ENCODE data around the gene CCDC88C.

The CCDC88C gene

DNA sequence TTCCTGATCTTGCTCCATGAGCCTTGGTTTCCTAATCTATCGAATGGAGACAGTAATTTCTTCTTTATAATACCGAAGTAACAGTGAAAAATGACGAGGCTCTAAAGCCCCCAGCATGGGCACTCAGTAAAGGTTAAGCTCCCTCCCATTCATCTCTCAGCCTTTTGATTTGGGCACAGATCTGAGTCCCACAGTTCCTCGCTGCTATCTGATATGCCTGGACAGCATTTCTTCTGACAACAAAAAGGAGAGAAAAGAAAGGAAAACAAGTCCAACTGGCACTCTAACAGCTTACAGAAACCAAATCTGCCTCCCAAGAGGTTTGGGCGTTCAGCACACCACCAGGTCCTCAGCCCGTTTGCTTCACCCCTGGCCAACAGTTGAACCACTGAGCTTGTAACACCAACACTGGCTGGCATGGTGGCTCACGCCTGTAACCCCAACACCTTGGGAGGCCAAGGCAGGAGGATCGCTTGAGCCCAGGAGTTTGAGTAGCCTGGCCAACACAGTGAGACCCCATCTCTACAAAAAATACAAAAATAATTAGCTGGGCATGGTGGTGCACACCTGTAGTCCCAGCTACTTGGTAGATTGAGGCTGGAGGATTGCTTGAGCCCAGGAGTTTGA is 19.5 kb downstream of the CCDC88C start:
- no peak for DNase-seq (ENCODE audit: low read depth in 2 of 2)

DNA sequence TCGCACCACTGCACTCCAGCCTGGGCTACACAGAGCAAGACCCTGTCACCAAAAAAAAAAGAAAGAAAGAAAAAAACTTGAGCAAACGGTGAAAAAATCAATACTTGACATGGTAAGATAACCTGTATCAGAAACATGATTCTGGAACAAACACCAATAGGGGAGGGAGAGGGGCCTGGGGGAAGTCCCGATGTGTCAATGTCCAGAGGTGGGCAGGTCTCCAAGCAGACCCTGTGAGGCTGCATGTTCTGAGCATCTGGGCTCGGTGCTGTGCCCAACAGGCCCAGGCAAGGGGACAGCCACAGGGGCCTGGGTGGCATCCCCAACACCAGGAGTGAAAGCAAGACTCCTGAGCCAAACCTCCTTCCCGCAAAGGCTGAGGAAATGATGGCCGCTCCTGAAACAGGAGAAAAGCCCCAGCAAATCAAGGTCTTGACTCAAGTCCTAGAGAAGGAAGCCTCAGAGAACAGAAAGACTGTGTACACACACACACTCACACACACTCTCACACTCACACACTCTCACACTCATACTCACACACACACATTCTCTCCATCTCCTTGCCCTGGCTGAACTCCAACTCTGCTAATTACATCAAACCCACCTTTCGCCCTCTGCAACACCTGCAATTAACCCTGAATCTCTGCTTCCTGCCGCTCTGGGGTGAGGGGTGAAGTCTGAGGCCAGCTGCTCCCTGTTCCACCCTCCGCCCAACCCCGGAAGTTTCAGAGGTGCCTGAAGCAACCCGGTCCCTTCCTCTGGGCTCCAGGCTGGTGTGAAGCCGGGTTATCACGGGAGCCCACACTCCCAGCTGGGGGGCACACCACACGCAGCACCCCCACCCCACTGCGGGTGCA is 20.4 kb downstream of the CCDC88C start:
- peak; percentile 38 to 63 for DNase-seq (ENCODE audit: low read depth in 2 of 2)

DNA sequence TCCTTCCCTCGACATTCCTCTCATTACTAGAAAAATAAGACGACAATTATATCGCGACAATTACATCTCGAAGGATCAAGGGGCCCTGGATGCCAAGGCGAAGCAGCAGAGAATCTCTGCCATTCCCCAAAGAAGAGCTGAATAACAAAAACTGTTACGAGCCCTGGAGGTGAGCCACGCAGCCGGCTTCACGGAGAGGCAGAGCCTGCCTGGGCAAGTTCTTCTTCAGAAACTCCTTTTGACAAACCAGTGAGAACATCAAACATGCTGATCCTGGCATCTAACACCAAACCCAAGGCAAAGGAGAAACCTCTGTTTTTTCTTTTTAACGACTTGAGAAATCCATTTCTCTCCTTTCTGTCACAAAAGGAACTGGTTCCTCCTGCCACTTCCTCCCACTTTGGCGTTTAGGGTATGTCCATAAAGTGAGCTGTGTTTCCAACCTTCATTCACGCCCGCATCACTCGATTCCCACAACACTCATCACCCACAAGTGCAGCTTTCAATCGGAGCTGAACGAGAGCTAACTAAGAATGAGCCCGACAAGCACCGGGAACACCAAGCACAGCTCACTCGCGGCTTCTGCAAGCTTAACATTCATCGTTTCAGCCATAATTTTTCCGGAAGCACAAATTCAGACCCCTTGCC is 21.5 kb downstream of the CCDC88C start:
- DNase-seq (ENCODE audit: low read depth in 2 of 2) = no peak

DNA sequence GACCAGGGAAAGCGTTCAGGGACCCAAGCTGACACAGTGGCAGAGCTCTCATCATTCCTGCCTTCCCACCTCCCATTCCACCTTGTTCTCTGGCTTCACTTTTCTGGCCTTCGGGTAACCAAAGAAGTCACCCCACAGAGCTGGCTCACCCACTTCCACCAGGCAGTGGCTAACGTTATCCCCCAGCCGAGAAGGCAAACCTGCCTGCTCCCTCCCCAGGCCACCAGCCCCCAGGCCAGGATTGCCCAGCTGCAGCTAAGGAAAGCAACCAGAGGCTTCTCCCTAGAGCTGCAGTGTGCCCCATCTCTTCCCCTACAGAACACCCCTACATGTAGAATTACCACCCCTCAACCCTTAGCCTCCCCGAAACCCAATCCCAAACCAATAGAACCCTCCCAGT is 22.2 kb downstream of the CCDC88C start:
- DNase-seq (ENCODE audit: low read depth in 2 of 2) = no peak

DNA sequence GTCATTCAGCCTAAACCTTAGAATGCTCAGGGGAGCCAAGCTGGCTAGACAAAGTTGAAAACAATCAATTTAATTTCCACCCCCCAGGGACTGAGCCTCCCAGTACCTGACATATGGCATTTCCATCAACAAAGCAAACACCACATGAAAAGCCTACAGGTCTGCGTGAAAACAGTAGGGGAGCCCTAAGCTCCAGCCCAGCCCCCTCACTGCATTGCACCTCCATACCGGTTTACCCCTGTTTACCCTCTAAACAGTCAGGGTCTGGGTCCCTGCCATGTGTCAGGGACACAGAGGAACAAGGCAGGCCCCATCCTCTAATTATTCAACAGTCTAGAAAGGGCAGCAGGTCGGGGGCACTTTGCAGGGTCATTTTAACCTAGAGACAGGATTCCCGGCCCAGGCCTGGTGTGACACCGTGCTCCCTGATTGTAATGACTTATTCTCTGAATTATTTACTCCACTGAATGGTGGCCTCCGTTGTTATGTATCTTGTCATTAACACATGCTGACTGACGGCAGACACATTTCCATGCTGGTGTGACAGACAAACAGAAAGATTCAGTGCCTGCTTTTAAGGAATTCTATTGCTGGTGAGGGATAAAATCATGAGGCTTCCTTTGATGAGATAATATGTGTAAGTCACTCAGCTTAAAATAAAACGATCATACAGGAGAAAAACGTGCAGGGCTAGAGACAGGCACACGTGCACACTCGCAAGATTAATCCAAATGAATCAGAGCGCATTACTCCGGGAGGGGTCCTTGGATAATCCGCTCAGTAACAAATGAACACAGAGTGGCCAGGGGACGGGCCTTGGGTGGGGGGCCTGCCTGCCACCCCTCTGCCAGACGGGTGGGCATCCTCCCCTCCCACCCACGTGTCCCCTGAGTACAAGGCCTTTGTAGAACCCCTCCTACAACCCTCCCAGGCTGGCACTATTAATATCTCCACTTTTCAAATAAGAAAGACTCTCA is 23.2 kb downstream of the CCDC88C start:
- no peak for DNase-seq (ENCODE audit: low read depth in 2 of 2)

- DNase-seq (ENCODE audit: low read depth in 2 of 2) = no peak
Observed at GRCh38 chr14:91392623-91393303, 24.9 kb downstream of the CCDC88C start.

DNA sequence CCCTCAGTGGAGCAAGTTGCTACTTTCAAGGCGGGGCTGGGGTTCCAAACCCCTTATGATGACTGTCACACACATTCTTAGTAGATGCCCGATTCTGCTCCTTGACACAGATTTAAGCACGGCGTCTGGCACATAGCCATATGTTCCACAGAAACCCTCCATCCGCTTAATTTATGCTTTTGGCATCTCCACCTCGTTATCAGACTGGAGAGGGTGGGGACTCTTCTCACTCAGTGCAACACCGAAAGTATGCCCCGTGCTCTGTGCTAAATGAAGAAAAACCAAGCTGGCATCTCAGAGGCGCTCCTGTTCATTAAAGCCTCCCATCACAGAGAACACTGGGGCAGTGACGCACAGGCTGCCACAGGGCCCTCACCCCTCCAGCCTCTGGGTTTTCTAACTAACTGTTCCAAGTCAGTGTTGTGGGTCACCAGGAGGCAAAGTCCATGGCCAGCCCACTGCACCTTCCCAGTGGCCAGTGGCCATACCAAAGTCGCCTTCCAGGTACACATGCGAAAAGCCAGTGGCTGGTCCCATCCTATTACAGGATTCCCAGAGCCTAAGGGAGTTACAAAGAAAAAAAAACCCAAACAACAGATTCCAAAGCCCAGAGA is 27.3 kb downstream of the CCDC88C start:
- no peak for DNase-seq (ENCODE audit: low read depth in 2 of 2)

DNA sequence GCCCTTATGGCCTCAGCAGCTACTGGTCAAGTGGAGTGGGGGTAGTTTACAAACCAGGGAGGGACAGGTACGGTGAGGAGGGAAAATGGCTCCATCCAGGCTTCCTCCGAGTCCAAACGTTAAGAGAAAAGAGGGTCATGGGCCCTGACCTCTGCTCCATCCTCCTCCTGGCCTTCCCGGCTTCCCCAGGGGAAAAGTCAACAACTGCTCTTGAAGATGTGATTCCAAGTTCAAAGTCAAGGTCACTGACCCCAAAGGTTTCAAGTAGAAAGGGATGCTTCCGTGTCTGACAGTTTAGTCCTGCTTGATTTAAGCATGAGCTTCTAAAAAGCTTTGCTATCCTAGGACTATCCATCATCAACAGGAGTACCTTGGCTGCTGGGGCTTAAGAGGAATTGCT is 28.5 kb downstream of the CCDC88C start:
- DNase-seq (ENCODE audit: low read depth in 2 of 2) = no peak

- no peak for DNase-seq (ENCODE audit: low read depth in 2 of 2)
Observed at GRCh38 chr14:91388551-91388975, 29.1 kb downstream of the CCDC88C start.

DNA sequence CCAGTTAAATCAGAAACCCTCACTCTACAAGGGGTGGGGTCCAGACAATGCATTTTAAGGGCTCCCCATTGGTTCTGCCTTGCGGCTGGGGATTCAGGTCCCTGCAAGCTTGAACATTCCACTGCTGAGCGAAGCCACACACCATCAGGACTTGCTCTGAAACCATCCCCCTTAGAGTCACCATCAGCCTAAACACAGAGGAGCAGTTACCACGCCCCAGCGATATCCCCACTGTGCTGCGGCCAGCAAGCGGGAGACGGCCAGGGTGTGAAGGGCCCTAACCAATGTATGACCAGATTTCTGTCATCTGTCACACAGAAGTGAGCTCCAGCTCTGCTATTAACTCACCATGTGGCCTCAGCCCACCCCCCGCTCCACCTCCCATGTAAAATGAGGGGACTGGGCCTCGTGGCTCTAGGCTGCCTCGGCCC is 29.7 kb downstream of the CCDC88C start:
- DNase-seq (ENCODE audit: low read depth in 2 of 2) = no peak

DNA sequence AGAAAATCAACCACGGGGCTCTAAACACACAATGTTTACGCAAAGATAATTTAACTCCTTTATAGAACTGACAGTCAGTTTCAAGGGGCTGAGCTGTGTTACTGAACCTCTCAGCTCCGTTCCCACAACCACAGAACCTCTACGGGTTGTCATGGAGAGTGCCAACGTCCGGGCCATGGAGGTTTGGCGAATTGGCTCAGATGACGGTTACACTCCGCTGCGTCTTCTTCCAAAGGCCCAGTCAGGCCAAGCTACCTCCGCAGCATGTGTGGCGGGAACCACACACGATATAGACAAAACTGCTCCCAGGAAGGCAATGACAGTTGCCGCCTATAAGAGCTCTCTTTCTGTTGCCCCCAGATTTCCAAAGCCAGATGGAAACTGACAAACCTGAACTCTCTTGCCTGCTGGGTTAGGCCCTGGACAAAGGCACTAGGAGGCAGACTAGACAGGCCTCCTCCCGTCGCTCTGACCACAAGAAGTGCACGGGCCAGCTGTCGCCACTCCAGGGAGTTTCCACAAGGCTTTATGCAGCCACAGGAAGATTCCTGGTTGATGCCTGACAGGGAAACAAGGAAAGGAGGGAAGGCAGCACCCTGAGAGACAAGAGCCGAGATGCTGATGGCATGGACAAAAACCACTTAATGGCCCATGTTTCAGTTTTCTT is 30.3 kb downstream of the CCDC88C start:
- no peak for DNase-seq (ENCODE audit: low read depth in 2 of 2)

GRCh38 chr14:91385697-91386096 is 31.9 kb downstream of the CCDC88C start:
- no peak for DNase-seq (ENCODE audit: low read depth in 2 of 2)

DNA sequence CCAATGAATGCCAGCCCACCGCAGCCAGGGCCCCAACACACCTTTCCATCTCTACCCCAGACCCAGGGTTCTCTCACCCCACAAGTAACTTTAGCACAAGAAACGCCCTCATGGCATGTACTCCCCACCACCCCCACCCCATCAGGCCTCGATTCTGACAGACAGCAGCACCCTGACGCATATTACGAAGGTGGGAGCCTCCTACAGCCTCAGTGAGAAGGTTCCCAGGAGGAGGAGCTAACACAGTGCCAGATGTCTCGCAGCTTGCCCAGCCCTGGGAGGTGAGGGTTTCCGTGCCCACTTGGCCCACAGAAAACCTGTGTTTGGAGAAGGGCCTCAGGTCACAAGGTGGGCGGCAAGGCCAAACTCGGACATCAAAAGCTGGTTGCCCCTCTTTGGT is 32.4 kb downstream of the CCDC88C start:
- no peak for DNase-seq (ENCODE audit: low read depth in 2 of 2)

- DNase-seq (ENCODE audit: low read depth in 2 of 2) = no peak
Observed at GRCh38 chr14:91383439-91383838, 34.2 kb downstream of the CCDC88C start.

DNA sequence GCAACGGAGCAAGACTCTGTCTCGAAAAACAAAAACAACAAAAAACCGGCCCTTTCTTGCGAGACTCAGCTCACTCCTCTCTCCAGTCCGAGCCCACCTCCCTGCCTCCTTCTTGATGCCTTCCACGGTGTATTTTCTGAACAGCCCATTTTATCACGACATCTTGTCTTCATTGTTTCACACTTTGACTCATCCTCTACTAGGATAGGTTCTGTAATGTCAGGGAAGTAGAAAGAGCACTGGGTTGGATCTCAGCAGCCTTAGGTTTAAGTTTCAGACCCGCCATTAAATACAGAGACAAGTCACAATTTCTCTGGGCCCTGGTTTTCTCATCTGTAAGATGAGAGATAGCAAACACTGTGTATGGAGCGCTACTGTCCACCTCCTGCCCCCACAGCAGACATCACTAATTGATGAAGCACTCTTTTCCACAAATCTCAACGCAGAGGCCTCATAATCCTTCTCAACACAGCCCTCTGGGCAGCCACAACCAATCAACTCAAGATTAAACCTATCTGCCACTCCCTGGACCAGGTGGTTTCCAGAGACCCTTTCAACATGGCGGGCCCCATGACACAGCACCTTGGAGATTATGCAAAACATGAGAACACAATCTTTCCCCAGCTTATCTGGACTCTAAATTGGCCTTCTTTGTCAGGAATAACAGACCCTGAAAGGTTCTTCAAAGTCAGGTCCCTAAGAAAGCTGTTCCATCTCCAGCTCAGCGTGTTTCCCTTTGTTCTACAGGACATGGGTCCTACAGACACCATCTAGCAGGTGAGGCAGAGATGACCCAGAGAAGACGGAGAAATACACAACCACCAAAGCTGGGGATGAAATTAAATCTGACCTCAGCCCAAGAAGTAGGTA is 35.6 kb downstream of the CCDC88C start:
- DNase-seq (ENCODE audit: low read depth in 2 of 2) = no peak

- DNase-seq (ENCODE audit: low read depth in 2 of 2) = no peak
Observed at GRCh38 chr14:91380610-91381371, 36.8 kb downstream of the CCDC88C start.

- no peak for DNase-seq (ENCODE audit: low read depth in 2 of 2)
Observed at GRCh38 chr14:91380123-91380522, 37.5 kb downstream of the CCDC88C start.

- DNase-seq (ENCODE audit: low read depth in 2 of 2) = no peak
Observed at GRCh38 chr14:91379579-91379932, 38.1 kb downstream of the CCDC88C start.
